ENCODE data around the gene EPAS1. TPM values are rescaled to one million over a fixed set of nuclear protein-coding genes. Genes with fewer than 3 reads are reported as not detected.

The EPAS1 gene
- total and polyA plus RNA-seq, 4 donors = 26.2 to 193 (median 61.1) TPM

GRCh38 chr2:46385786-46386577, 88.8 kb downstream of the EPAS1 start:
- Histone ChIP-seq H3K36me3 (ENCODE audit: control insufficient read depth in 4 of 4, insufficient read depth in 3 of 4, low read depth in 1 of 4, low read length in 3 of 4) (peaks cover 27 to 64% (median 55%) of the 10 kb centered on the region in 4 donors), H3K4me1 (ENCODE audit: control insufficient read depth in 4 of 4, insufficient read depth in 4 of 4, low read length in 3 of 4) (peaks cover 0 to 3% (median 0%) of the 10 kb centered on the region in 4 donors), H3K9ac (ENCODE audit: low read depth in 1 of 2, low read length in 2 of 2) (no peak overlapping the region), H3K4me3 (ENCODE audit: low read depth in 1 of 3, low read length in 3 of 3) (no peak overlapping the region), H3K27ac (ENCODE audit: low read depth in 1 of 2, low read length in 2 of 2) (peak overlapping the region; percentile 8 to 30), H3K27me3 (ENCODE audit: control insufficient read depth in 4 of 4, insufficient read depth in 4 of 4, low read length in 3 of 4) (no peaks in the 10 kb centered on the region), H3K9me3 (ENCODE audit: control insufficient read depth in 4 of 4, low read length in 3 of 4) (no peaks in the 10 kb centered on the region)
- TF ChIP-seq FOXA2 (IDR thresholded peaks at IDR 0.05) (no peak), ATF3 (IDR thresholded peaks at IDR 0.05) (no peak), FOXA1 (IDR thresholded peaks at IDR 0.05) (no peak), TAF1 (conservative IDR thresholded peaks at IDR 0.05) (no peak), RXRA (IDR thresholded peaks at IDR 0.05) (no peak), CTCF (IDR thresholded peaks at IDR 0.05; ENCODE audit: low read depth, low read length, missing input control) (no peak), SP1 (IDR thresholded peaks at IDR 0.05) (no peak), GABPA (IDR thresholded peaks at IDR 0.05 in 1 of 2, conservative IDR thresholded peaks at IDR 0.05 in 1 of 2) (no peak), REST (IDR thresholded peaks at IDR 0.05) (no peak), MAX (IDR thresholded peaks at IDR 0.05) (no peak)
- 83% methylated on average over 18 of the region's 18 CpGs for WGBS
- DNase-seq (ENCODE audit: low spot score) = no peak

GRCh38 chr2:46386763-46387162, 89.6 kb downstream of the EPAS1 start:
- 91% methylated on average over 5 of the region's 5 CpGs for WGBS
- peaks cover 0 to 3% (median 0%) of the 10 kb centered on the region in 4 donors for H3K4me1 ChIP-seq (ENCODE audit: control insufficient read depth in 4 of 4, insufficient read depth in 4 of 4, low read length in 3 of 4)
- peak overlapping the region in 1 of 2 donors; percentile 19 for H3K27ac ChIP-seq (ENCODE audit: low read depth in 1 of 2, low read length in 2 of 2)
- no peak overlapping the region for H3K4me3 ChIP-seq (ENCODE audit: low read depth in 1 of 3, low read length in 3 of 3)
- TF ChIP-seq FOXA1 (IDR thresholded peaks at IDR 0.05) (no peak), ATF3 (IDR thresholded peaks at IDR 0.05) (no peak), JUND (IDR thresholded peaks at IDR 0.05) (no peak), HNF4G (IDR thresholded peaks at IDR 0.05) (no peak), YY1 (IDR thresholded peaks at IDR 0.05) (no peak), CTCF (IDR thresholded peaks at IDR 0.05; ENCODE audit: low read depth, low read length, missing input control) (no peak), REST (IDR thresholded peaks at IDR 0.05) (no peak), RXRA (IDR thresholded peaks at IDR 0.05) (no peak), NR2F2 (IDR thresholded peaks at IDR 0.05) (no peak), EGR1 (IDR thresholded peaks at IDR 0.05; ENCODE audit: low read depth in 2 of 2) (no peak), TAF1 (conservative IDR thresholded peaks at IDR 0.05) (no peak)
- no peak for DNase-seq (ENCODE audit: low spot score)
- H3K9me3 ChIP-seq (ENCODE audit: control insufficient read depth in 4 of 4, low read length in 3 of 4) = no peaks in the 10 kb centered on the region
- peaks cover 19 to 57% (median 50%) of the 10 kb centered on the region in 4 donors for H3K36me3 ChIP-seq (ENCODE audit: control insufficient read depth in 4 of 4, insufficient read depth in 3 of 4, low read depth in 1 of 4, low read length in 3 of 4)
- H3K9ac ChIP-seq (ENCODE audit: low read depth in 1 of 2, low read length in 2 of 2) = no peak overlapping the region
- H3K27me3 ChIP-seq (ENCODE audit: control insufficient read depth in 4 of 4, insufficient read depth in 4 of 4, low read length in 3 of 4) = no peaks in the 10 kb centered on the region

All from liver (tissue), 9 donors.